Dendritic cell treated with granulocyte-macrophage colony-stimulating factor and Interleukin-4, amounts not matched to agents 40 ng/mL and 50 ng/mL, for 4 days (primary cell): ENCODE measurements around the gene METAP1D.

Source experiments
- H3K27ac Mint-ChIP-seq: one replicate; pipeline ENCODE4 v1.8.0; 2022; ENCODE audit warnings: mild to moderate bottlenecking, mixed read lengths
- H3K27me3 Mint-ChIP-seq: one replicate; pipeline ENCODE4 v1.8.0; 2022; ENCODE audit warnings: mild to moderate bottlenecking, mixed read lengths
- H3K36me3 Mint-ChIP-seq: one replicate; pipeline ENCODE4 v1.8.0; 2022; ENCODE audit warnings: low read depth, mixed read lengths
- H3K4me1 Mint-ChIP-seq: one replicate; pipeline ENCODE4 v1.8.0; 2022; ENCODE audit warnings: low read depth, mixed read lengths
- H3K4me3 Mint-ChIP-seq: one replicate; pipeline ENCODE4 v1.8.0; 2022; ENCODE audit warnings: mild to moderate bottlenecking, moderate library complexity, mixed read lengths
- H3K9me3 Mint-ChIP-seq: one replicate; pipeline ENCODE4 v1.8.0; 2022; ENCODE audit warnings: mixed read lengths
- intact Hi-C: fragments of 100-400 bp; cut with micrococcal nuclease; formaldehyde crosslinking; loops from one replicate; pipeline ENCODE4 v1.15.0; 2022

METAP1D gene

GRCh38 chr2:172091000-172091641 is 91.4 kb downstream of the METAP1D start:
- Mint-ChIP-seq H3K9me3 (no peaks in the 10 kb centered on the region), H3K36me3 (no peaks in the 10 kb centered on the region), H3K27me3 (peaks cover 93% of the 10 kb centered on the region), H3K4me3 (no peak overlapping the region), H3K27ac (no peak overlapping the region), H3K4me1 (peaks cover 61% of the 10 kb centered on the region)
- intact Hi-C loops, result no loop called here

GRCh38 chr2:172091761-172092566 is 92.2 kb downstream of the METAP1D start:
- Mint-ChIP-seq H3K4me1 (peaks cover 61% of the 10 kb centered on the region), H3K27me3 (peaks cover 93% of the 10 kb centered on the region), H3K4me3 (no peak overlapping the region), H3K36me3 (no peaks in the 10 kb centered on the region), H3K9me3 (no peaks in the 10 kb centered on the region), H3K27ac (no peak overlapping the region)
- intact Hi-C loops, result no loop called here

DNA sequence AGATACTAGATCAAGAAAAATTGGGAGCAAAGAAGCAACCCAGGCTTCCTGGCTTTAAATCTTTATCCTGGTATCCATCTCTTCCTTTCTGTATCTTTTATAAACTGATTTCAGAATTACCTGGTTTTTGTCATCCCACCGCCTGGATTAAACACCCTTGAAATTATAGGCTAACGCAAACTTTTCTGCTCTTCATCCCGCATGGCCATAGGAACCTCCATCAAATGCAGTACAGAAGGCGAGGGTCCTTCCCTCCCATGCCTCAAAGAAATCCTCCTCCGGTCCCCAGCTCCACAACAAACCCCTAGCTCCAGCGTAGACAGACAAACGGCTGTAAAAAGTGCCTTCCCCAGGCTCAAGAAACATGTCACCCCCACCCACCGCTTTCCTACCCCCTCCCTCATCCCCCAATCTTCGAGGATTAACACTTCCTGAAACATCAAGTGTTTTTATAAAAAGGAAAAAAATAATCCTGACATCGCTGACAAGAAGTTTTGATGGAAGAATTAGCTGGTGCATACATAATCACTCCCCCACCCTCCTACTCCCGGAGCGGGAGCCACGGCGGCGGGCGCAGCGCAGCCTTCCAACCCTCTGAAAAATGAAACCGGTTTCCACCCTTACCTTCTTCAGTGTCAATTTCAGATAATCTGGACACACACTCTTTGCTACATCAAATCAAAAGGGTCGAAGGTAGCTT is 93.1 kb downstream of the METAP1D start:
- Mint-ChIP-seq H3K9me3 (no peaks in the 10 kb centered on the region), H3K27ac (no peak overlapping the region), H3K4me3 (peak overlapping the region; percentile 37), H3K4me1 (peaks cover 58% of the 10 kb centered on the region), H3K36me3 (no peaks in the 10 kb centered on the region), H3K27me3 (peaks cover 93% of the 10 kb centered on the region)
- intact Hi-C loops, result no loop called here

- Mint-ChIP-seq H3K4me1 (peaks cover 55% of the 10 kb centered on the region), H3K27me3 (peaks cover 91% of the 10 kb centered on the region), H3K27ac (no peak overlapping the region), H3K36me3 (no peaks in the 10 kb centered on the region), H3K4me3 (peak overlapping the region; percentile 37), H3K9me3 (no peaks in the 10 kb centered on the region)
- intact Hi-C loops, result no loop called here
These were observed 93.9 kb downstream of the METAP1D start for GRCh38 chr2:172093416-172094293.

DNA sequence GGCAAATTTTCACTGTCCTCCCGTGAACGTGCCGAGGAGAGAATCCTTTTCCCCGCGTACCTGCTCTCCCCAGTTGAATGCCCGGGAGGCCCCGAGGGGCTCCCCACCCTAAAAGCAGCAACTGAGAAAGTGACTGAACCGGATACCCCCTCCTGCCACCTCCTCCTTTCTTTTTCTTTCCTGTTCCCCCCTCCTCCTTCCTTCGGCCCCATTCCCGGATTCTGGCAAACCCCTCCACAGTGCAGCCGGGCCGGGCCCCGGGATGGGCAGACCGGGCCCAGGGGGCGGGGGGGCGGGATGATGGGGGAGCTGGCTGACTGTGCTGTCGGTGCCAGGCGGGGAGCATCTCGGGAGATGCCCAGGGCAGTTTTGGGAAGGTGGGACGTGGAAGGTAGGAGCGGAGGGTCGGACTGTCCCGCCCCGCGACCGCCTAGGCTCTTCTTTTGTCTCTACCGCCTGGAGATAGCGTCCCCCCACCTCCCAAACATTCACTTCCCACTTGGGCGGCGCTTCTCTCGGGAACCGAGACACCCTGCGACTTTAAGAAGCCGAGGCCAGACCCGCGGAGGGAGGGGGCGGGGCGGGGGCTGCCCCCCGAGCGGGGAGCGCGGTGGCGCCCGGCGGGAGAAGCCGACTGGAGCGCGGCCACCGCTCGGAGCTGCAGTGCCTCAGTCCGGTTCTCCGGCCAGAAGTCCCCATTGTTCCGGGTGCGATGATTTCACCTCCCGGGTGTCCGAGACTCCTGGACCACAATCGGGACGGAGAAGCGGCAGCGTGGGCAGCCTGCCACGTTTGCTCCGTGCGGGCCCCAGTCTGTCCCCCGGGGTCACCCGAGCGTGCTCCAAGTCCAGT is 94.8 kb downstream of the METAP1D start:
- H3K9me3 Mint-ChIP-seq, result no peaks in the 10 kb centered on the region
- intact Hi-C loops, result no loop called here
- peak overlapping the region; percentile 78 for H3K4me3 Mint-ChIP-seq

DNA sequence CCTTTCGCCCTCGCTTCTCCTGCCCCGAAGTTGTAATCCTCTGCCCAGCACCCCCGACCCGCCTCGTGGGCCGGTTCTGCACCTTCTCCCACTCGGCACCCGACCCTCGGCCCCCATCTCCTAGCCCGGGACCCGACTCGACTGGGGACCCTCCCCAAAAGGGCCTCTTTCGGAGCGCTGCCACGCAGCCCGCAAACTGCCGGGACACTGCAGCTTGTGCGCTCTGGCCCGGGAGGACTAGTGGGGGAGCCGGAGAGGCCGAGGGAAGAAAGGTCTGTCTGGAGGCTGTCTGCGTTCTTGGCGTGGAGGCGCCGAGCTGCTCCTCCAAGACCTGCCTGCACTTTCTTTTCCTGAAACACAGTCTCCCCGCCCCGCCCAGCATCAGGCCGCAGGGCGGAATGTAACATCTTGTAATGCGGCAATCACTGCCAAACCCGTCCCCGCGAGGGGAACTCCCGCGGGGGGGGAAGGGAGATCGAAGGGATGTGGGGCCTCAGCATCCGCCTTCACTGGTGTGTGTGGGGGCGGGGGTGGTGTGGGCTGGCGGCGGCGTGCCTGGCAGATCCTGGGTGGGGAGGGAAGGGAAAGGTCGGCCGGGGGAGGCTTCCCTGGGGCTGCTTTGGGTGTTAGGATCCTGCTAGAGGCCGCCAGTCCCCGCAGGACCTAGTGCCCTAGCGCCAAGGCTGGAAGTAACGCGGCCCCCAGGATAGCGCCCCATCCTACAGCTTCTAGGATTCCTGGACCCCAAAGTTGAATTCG is 95.6 kb downstream of the METAP1D start:
- H3K36me3 Mint-ChIP-seq, result no peaks in the 10 kb centered on the region
- intact Hi-C loops, result no loop called here
- no peak overlapping the region for H3K27ac Mint-ChIP-seq
- H3K9me3 Mint-ChIP-seq, result no peaks in the 10 kb centered on the region
- peak overlapping the region; percentile 78 for H3K4me3 Mint-ChIP-seq
- H3K4me1 Mint-ChIP-seq, result peaks cover 62% of the 10 kb centered on the region
- H3K27me3 Mint-ChIP-seq, result peaks cover 91% of the 10 kb centered on the region

More for the DNA sequence above, 94.8 kb downstream of the METAP1D start:
- no peak overlapping the region for H3K27ac Mint-ChIP-seq
- peaks cover 57% of the 10 kb centered on the region for H3K4me1 Mint-ChIP-seq
- H3K27me3 Mint-ChIP-seq, result peaks cover 91% of the 10 kb centered on the region
- no peaks in the 10 kb centered on the region for H3K36me3 Mint-ChIP-seq

DNA sequence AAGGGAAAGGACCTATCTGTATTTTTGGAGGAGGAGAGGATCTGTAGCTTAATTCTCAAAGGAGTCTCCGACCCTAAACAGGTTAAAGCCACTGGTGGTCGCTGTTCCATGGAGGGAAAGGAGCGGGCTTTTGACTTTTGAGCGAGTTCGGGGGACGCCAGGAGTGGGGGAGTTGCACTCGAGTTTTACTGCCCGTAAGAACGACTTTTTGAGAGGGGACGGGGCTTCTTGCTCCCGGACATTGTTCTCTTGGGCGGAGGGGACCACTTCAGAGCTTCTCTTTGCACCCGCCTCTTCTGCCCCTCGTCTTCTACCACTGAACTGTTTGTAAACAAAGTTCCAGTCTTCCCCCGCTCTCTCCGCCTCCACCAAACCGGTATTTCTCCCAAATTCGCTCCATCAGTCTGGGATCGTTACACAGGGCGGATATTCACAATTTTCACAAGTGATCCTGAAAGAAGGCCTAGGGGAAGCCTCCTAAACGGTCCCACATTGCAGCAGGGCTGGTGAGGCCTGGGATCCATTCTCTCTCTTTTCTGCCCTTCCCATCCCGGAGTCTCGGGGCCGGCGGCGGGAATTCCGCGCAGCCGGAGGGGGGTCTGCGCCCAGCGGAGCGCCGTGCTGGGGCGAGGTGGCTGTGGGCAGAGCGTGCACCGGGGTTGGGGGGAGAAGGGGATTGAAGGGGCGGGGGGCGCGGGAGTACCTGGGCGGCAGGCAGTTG is 96.3 kb downstream of the METAP1D start:
- H3K4me3 Mint-ChIP-seq, result peak overlapping the region; percentile 24
- H3K4me1 Mint-ChIP-seq, result peaks cover 62% of the 10 kb centered on the region
- no peak overlapping the region for H3K27ac Mint-ChIP-seq
- intact Hi-C loops, result no loop called here
- peaks cover 91% of the 10 kb centered on the region for H3K27me3 Mint-ChIP-seq
- no peaks in the 10 kb centered on the region for H3K9me3 Mint-ChIP-seq
- no peaks in the 10 kb centered on the region for H3K36me3 Mint-ChIP-seq

DNA sequence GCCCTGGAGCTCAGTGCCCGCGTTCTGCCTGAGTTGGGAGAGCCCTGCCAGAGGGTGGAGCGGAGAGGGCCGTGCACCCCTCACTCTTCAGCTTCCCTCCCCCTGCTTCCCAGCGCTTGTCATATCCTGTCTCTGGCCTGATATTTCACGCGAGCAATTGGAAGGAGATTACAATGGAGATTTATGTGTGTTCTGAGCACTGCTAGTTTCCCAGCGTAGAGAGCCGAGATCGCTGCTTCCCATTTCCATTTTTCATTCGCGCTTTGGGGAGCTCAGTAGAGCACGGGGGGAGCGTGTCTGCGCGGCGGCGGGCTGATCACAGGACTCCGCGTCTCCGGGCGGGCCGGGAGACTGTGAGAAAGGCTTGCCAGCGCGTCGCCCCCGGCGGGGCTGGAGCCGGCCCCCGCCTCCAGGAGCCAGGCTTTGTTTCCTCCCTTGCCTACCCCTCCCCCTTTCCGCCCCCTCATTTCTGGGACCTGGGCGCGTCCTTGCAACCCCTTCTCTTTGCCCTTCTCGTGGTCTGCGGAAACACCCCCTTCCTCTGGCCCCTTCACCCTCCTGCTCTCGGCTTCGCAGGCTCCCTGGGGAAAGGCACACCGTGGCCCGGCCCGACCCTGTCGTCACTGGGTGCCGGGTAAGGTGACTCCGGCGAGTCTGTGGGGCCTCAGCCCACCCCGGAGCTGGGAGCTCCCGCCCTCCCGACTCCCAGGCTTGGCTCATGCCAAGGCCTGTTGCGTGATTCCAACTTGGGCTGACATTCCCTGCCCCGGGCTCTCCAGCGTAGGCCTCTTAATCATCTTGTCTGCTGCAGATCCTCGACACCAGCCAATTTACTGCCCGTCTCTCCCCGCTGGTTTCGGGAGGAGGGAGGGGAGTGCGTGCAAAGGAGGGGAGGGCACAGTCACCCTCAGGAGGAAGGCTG is 97.1 kb downstream of the METAP1D start:
- peak overlapping the region; percentile 66 for H3K4me3 Mint-ChIP-seq
- no peak overlapping the region for H3K27ac Mint-ChIP-seq
- no peaks in the 10 kb centered on the region for H3K9me3 Mint-ChIP-seq
- intact Hi-C loops, result no loop called here
- peaks cover 94% of the 10 kb centered on the region for H3K27me3 Mint-ChIP-seq
- H3K4me1 Mint-ChIP-seq, result peaks cover 69% of the 10 kb centered on the region
- H3K36me3 Mint-ChIP-seq, result no peaks in the 10 kb centered on the region

DNA sequence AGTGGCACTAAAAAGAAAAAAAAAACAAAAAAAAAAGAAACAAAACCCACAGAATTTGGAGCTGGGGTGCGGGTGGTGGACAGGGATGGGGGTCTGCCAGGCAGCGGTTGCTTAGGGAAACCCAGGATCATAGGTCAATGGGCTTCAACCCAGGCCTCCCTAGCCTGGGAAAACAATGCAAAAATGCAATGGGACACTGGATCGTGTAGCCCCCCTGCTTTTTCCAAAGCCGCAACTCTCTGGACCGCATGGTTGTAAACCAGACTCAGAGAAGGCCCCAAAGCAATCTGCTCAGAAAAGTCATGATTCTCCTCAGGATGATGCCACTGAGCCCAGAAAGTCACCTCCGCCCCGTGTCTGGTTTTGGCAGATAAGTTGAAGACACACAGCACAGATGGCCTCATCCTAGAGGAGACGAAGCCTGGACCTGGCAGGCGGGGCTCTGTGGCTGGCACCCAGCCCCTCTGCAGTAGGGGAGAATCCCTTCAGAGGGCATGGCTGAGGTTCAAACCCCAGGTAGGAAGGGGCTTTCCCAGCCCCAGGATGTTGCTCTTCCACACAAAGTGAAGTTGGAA is 97.9 kb downstream of the METAP1D start:
- peaks cover 93% of the 10 kb centered on the region for H3K27me3 Mint-ChIP-seq
- no peak overlapping the region for H3K4me3 Mint-ChIP-seq
- peaks cover 76% of the 10 kb centered on the region for H3K4me1 Mint-ChIP-seq
- peaks cover 5% of the 10 kb centered on the region for H3K36me3 Mint-ChIP-seq
- H3K9me3 Mint-ChIP-seq, result no peaks in the 10 kb centered on the region
- H3K27ac Mint-ChIP-seq, result no peak overlapping the region
- intact Hi-C loops, result no loop called here

GRCh38 chr2:172098287-172098649 is 98.5 kb downstream of the METAP1D start:
- intact Hi-C loops, result no loop called here
- Mint-ChIP-seq H3K27me3 (peaks cover 92% of the 10 kb centered on the region), H3K36me3 (peaks cover 10% of the 10 kb centered on the region), H3K27ac (no peak overlapping the region), H3K4me1 (peaks cover 80% of the 10 kb centered on the region), H3K9me3 (no peaks in the 10 kb centered on the region), H3K4me3 (peak overlapping the region; percentile 60)
